Motor neuron (in vitro differentiated cells): ENCODE measurements around the gene SBF2. TPM values are rescaled to one million over a fixed set of nuclear protein-coding genes. Genes with fewer than 3 reads are reported as not detected.
"Not testable (repeated sequence)": the region's sequence is repeated elsewhere in the genome, so short reads cannot be mapped to it uniquely, and the experiment has no call there.

Experiments used
- ATAC-seq, 8 experiments: fragments of 200-7000 bp; cut with Tn5 transposase; replicated peaks in 6 of 8; 2 replicates each; pipeline ENCODE4 v1.8.0; 2021; ENCODE audit warnings: mild to moderate bottlenecking in 8 of 8, moderate library complexity in 8 of 8
- H3K27ac ChIP-seq, 2 donors: fragments of 250-450 bp; sonication (Bioruptor Pico); 2 replicates each; pipeline ENCODE4 v1.9.0; 2021; ENCODE audit warnings: antibody characterized with exemption in 2 of 2, mild to moderate bottlenecking in 2 of 2, moderate library complexity in 1 of 2
- H3K4me1 ChIP-seq, 2 donors: fragments of 250-450 bp; sonication (Bioruptor Pico); replicated peaks in 1 of 2; 2 replicates each; pipeline ENCODE4 v1.6.1; 2021; ENCODE audit warnings: antibody characterized with exemption in 2 of 2, mild to moderate bottlenecking in 2 of 2, moderate library complexity in 1 of 2
- H3K4me3 ChIP-seq, 5 donors: fragments of 250-450 bp; sonication (Bioruptor Pico); 2 replicates each; pipeline ENCODE4 v1.9.0; 2021; ENCODE audit warnings: antibody characterized with exemption in 5 of 5, mild to moderate bottlenecking in 5 of 5, moderate library complexity in 4 of 5
- WGBS, 10 experiments: fragments of 450-650 bp; shearing (Covaris generic); methylation state at CpG; one replicate each; pipeline ENCODE4 v1.0.0; 2022; 5-methylcytosine and 5-hydroxymethylcytosine counted together
- in situ Hi-C, 9 experiments: fragments of 400-800 bp; cut with MboI; loops; one replicate each; pipeline ENCODE4 v1.15.0; 2021; ENCODE audit warnings: low sequenced_read_pairs in 9 of 9, low pct_unique_long_range_greater_than_20kb in 2 of 9; ENCODE audit not compliant: unreplicated experiment in 9 of 9
- total RNA-seq, 8 experiments: library from RNA; unstranded; fragments of 300-600 nt; gene quantifications; 2 replicates each; pipeline versions ENCODE4 v1.2.3 to v1.2.4, GENCODE V29; 2022

Gene SBF2
- total RNA-seq, 8 experiments from 2014 or later = 31.8 to 66.3 (median 44.6) TPM

- in situ Hi-C loops = no loop called here
- H3K4me1 ChIP-seq = no peaks in the 10 kb centered on the region
- no peak overlapping the region for H3K4me3 ChIP-seq
- WGBS, 10 experiments = 80 to 100% (median 92%) methylated on average over 1 to 2 of the region's 2 CpGs; no CpG with 5 or more reads in 1 of the 10 experiments
- no peak overlapping the region for H3K27ac ChIP-seq
- ATAC-seq = no peak
Observed at GRCh38 chr11:10162222-10162621, 131.8 kb downstream of the SBF2 start.

GRCh38 chr11:10160350-10160749, 133.7 kb downstream of the SBF2 start:
- no peak overlapping the region for H3K27ac ChIP-seq
- no peak overlapping the region for H3K4me3 ChIP-seq
- in situ Hi-C loops = no loop called here
- no peaks in the 10 kb centered on the region for H3K4me1 ChIP-seq
- 29 to 100% (median 93%) methylated on average over 1 to 2 of the region's 2 CpGs for WGBS, 10 experiments
- no peak for ATAC-seq

GRCh38 chr11:10158461-10158860, 135.6 kb downstream of the SBF2 start:
- peak in 1 of 8 experiments; percentile 12 for ATAC-seq
- no peak overlapping the region for H3K27ac ChIP-seq
- no peaks in the 10 kb centered on the region for H3K4me1 ChIP-seq
- in situ Hi-C loops = no loop called here
- H3K4me3 ChIP-seq = no peak overlapping the region

GRCh38 chr11:10155793-10156490, 138.1 kb downstream of the SBF2 start:
- no peak for ATAC-seq
- WGBS, 10 experiments = 79 to 100% (median 90%) methylated on average over 1 to 4 of the region's 17 CpGs; no CpG with 5 or more reads in 6 of the 10 experiments
- Histone ChIP-seq H3K4me3 (no peak overlapping the region), H3K27ac (no peak overlapping the region), H3K4me1 (no peaks in the 10 kb centered on the region)
- in situ Hi-C loops = no loop called here

GRCh38 chr11:10150800-10151199, 143.2 kb downstream of the SBF2 start:
- H3K4me1 ChIP-seq = no peaks in the 10 kb centered on the region
- WGBS, 10 experiments = 67 to 100% (median 96%) methylated on average over 1 to 2 of the region's 2 CpGs
- no peak for ATAC-seq
- no peak overlapping the region for H3K4me3 ChIP-seq
- in situ Hi-C loops = no loop called here
- no peak overlapping the region for H3K27ac ChIP-seq

GRCh38 chr11:10149553-10149952, 144.5 kb downstream of the SBF2 start:
- in situ Hi-C loops = no loop called here
- H3K27ac ChIP-seq = no peak overlapping the region

GRCh38 chr11:10147195-10147594, 146.8 kb downstream of the SBF2 start:
- H3K27ac ChIP-seq = no peak overlapping the region
- WGBS, 10 experiments = 90 to 100% (median 98%) methylated on average over 2 to 3 of the region's 3 CpGs
- H3K4me1 ChIP-seq = no peaks in the 10 kb centered on the region
- no peak for ATAC-seq
- in situ Hi-C loops = no loop called here
- H3K4me3 ChIP-seq = no peak overlapping the region

More at GRCh38 chr11:10149553-10149952, 144.5 kb downstream of the SBF2 start:
- Histone ChIP-seq H3K4me1 (no peaks in the 10 kb centered on the region), H3K4me3 (no peak overlapping the region)
- ATAC-seq = no peak

GRCh38 chr11:10144954-10145353, 149.1 kb downstream of the SBF2 start:
- no peak for ATAC-seq
- in situ Hi-C loops = no loop called here
- H3K4me3 ChIP-seq = no peak overlapping the region
- WGBS, 10 experiments = 67 to 100% (median 97%) methylated on average over 1 to 4 of the region's 4 CpGs
- no peaks in the 10 kb centered on the region for H3K4me1 ChIP-seq
- no peak overlapping the region for H3K27ac ChIP-seq

GRCh38 chr11:10139656-10140055, 154.4 kb downstream of the SBF2 start:
- in situ Hi-C loops = no loop called here
- Histone ChIP-seq H3K27ac (no peak overlapping the region), H3K4me3 (no peak overlapping the region), H3K4me1 (peaks cover 0 to 2% of the 10 kb centered on the region in 2 donors)
- 0 to 100% (median 93%) methylated on average over 1 to 2 of the region's 2 CpGs; no CpG with 5 or more reads in 2 of the 10 experiments for WGBS, 10 experiments
- ATAC-seq = peak in 4 of 8 experiments; percentile 21 to 100 (median 100)

- in situ Hi-C loops = no loop called here
- no peak overlapping the region for H3K4me3 ChIP-seq
- WGBS, 10 experiments = 67 to 100% (median 96%) methylated on average over 1 to 3 of the region's 3 CpGs; no CpG with 5 or more reads in 1 of the 10 experiments
Observed at GRCh38 chr11:10139143-10139542, 154.9 kb downstream of the SBF2 start.

GRCh38 chr11:10134975-10135481, 159.0 kb downstream of the SBF2 start:
- 96 to 100% (median 100%) methylated on average over 1 to 4 of the region's 5 CpGs; no CpG with 5 or more reads in 6 of the 10 experiments for WGBS, 10 experiments
- in situ Hi-C loops = no loop called here
- H3K4me3 ChIP-seq = no peak overlapping the region
- H3K27ac ChIP-seq = no peak overlapping the region
- peaks cover 0 to 2% of the 10 kb centered on the region in 2 donors for H3K4me1 ChIP-seq
- ATAC-seq = no peak

More at GRCh38 chr11:10139143-10139542, 154.9 kb downstream of the SBF2 start:
- H3K27ac ChIP-seq = no peak overlapping the region
- peaks cover 0 to 2% of the 10 kb centered on the region in 2 donors for H3K4me1 ChIP-seq
- peak in 5 of 8 experiments; percentile 45 to 81 (median 68) for ATAC-seq

GRCh38 chr11:10134226-10134625, 159.8 kb downstream of the SBF2 start:
- H3K4me1 ChIP-seq, in situ Hi-C loops, H3K4me3 ChIP-seq, ATAC-seq, H3K27ac ChIP-seq: not testable (repeated sequence)
- 88 to 100% (median 100%) methylated on average over 1 of the region's 1 CpG; no CpG with 5 or more reads in 6 of the 10 experiments for WGBS, 10 experiments

GRCh38 chr11:10133251-10133650, 160.8 kb downstream of the SBF2 start:
- in situ Hi-C loops, ATAC-seq, H3K4me1 ChIP-seq, H3K27ac ChIP-seq, H3K4me3 ChIP-seq: not testable (repeated sequence)
- WGBS, 10 experiments = no CpG with 5 or more reads among the region's 23 CpGs

- Histone ChIP-seq H3K4me1 (no peaks in the 10 kb centered on the region), H3K4me3 (no peak overlapping the region), H3K27ac (no peak overlapping the region)
- in situ Hi-C loops = no loop called here
- peak in 3 of 8 experiments; percentile 23 to 73 (median 72) for ATAC-seq
- 21 to 100% (median 67%) methylated on average over 1 to 3 of the region's 3 CpGs; no CpG with 5 or more reads in 2 of the 10 experiments for WGBS, 10 experiments
Observed at GRCh38 chr11:10130875-10131274, 163.1 kb downstream of the SBF2 start.
